HEK293T (cell line): ENCODE data around the gene KARS1.

Source experiments
- CTCF ChIA-PET: fragments of 350-600 bp; formaldehyde crosslinking; extraction: SDS; loops from one replicate; lab custom pipeline; 2021; ENCODE audit warnings: antibody characterized with exemption, inconsistent platforms; lab: Yijun Ruan, JAX
- POLR2A ChIA-PET: fragments of 350-600 bp; formaldehyde crosslinking; extraction: SDS; loops from one replicate; lab custom pipeline; 2020; ENCODE audit warnings: antibody characterized with exemption, inconsistent platforms; lab: Yijun Ruan, JAX
- DNase-seq: peaks from one replicate; pipeline ENCODE4 v3.0.0; 2012; ENCODE audit warnings: mixed read lengths; ENCODE audit errors: extremely low spot score
- ARNT ChIP-seq: fragments of 450-650 bp; IDR thresholded peaks from 2 replicates; pipeline ENCODE4 v1.6.1; 2017; ENCODE audit warnings: mild to moderate bottlenecking
- BHLHE40 ChIP-seq: fragments of 450-650 bp; IDR thresholded peaks from 2 replicates; pipeline ENCODE4 v1.6.1; 2016; ENCODE audit warnings: mild to moderate bottlenecking, moderate library complexity, borderline replicate concordance
- CTBP1 ChIP-seq: fragments of 450-650 bp; IDR thresholded peaks from 2 replicates; pipeline ENCODE4 v1.6.1; 2016; ENCODE audit warnings: borderline replicate concordance
- ELF4 ChIP-seq: fragments of 450-650 bp; IDR thresholded peaks from 2 replicates; pipeline ENCODE4 v1.6.1; 2017; ENCODE audit warnings: antibody characterized with exemption
- FOXA1 ChIP-seq: fragments of 450-650 bp; IDR thresholded peaks from 2 replicates; pipeline ENCODE4 v1.6.1; 2016; ENCODE audit warnings: mild to moderate bottlenecking
- FOXK2 ChIP-seq: fragments of 450-650 bp; IDR thresholded peaks from 2 replicates; pipeline ENCODE4 v1.6.1; 2016; ENCODE audit warnings: mild to moderate bottlenecking
- FOXM1 ChIP-seq: fragments of 450-650 bp; IDR thresholded peaks from 2 replicates; pipeline ENCODE4 v1.6.1; 2017; ENCODE audit warnings: mild to moderate bottlenecking, borderline replicate concordance
- HDGF ChIP-seq: fragments of 450-650 bp; IDR thresholded peaks from 2 replicates; pipeline ENCODE4 v1.6.1; 2017; ENCODE audit warnings: antibody characterized with exemption, borderline replicate concordance
- L3MBTL2 ChIP-seq: fragments of 450-650 bp; conservative IDR thresholded peaks from 2 replicates; pipeline ENCODE4 v1.6.1; 2016; ENCODE audit warnings: mild to moderate bottlenecking
- LEF1 ChIP-seq: fragments of 450-650 bp; IDR thresholded peaks from 2 replicates; pipeline ENCODE4 v1.6.1; 2017; ENCODE audit warnings: mild to moderate bottlenecking, borderline replicate concordance
- NFRKB ChIP-seq: fragments of 450-650 bp; IDR thresholded peaks from 2 replicates; pipeline ENCODE4 v1.6.1; 2016; ENCODE audit warnings: mild to moderate bottlenecking, moderate library complexity
- PKNOX1 ChIP-seq: fragments of 450-650 bp; IDR thresholded peaks from 2 replicates; pipeline ENCODE4 v1.6.1; 2016
- SP1 ChIP-seq: fragments of 450-650 bp; IDR thresholded peaks from 2 replicates; pipeline ENCODE4 v1.6.1; 2017
- SUZ12 ChIP-seq: fragments of 450-650 bp; IDR thresholded peaks from 2 replicates; pipeline ENCODE4 v1.6.1; 2016; ENCODE audit warnings: mild to moderate bottlenecking
- TARDBP ChIP-seq: fragments of 450-650 bp; IDR thresholded peaks from 2 replicates; pipeline ENCODE4 v1.6.1; 2016
- ZNF384 ChIP-seq: fragments of 450-650 bp; IDR thresholded peaks from 2 replicates; pipeline ENCODE4 v1.6.1; 2016

Gene KARS1

GRCh38 chr16:75630052-75630451 lies 17.4 kb downstream of the KARS1 start:
- no peak for DNase-seq
- ChIA-PET CTCF (interaction anchor here (0.6 kb wide), 1 partner anchor 396 kb away, joined by 3 read pairs; no protein-coding TSS in a partner anchor), POLR2A (interaction anchor here (1.9 kb wide), 1 partner anchor 17 kb away, joined by 8 read pairs; the partner anchor contains the start of genes KARS1 and TERF2IP)
- no peak for TF ChIP-seq FOXA1
- no peak for TF ChIP-seq LEF1
- TF ChIP-seq NFRKB = no peak
- TF ChIP-seq ELF4 = no peak
- TF ChIP-seq SP1 = no peak
- no peak for TF ChIP-seq ARNT
- no peak for TF ChIP-seq FOXK2
- TF ChIP-seq CTBP1 = no peak
- no peak for TF ChIP-seq PKNOX1
- TF ChIP-seq FOXM1 = no peak
- no peak for TF ChIP-seq HDGF
- TF ChIP-seq SUZ12 = no peak
- TF ChIP-seq L3MBTL2 = no peak
- TF ChIP-seq TARDBP = no peak
- no peak for TF ChIP-seq ZNF384
- no peak for TF ChIP-seq BHLHE40

GRCh38 chr16:75629132-75629531 lies 18.3 kb downstream of the KARS1 start:
- ChIA-PET POLR2A (no interaction called here), CTCF (no interaction called here)
- no peak for DNase-seq
- TF ChIP-seq PKNOX1 (no peak), SP1 (no peak), TARDBP (no peak), L3MBTL2 (no peak), NFRKB (no peak), LEF1 (no peak), SUZ12 (no peak), ARNT (no peak), ELF4 (no peak), BHLHE40 (no peak), FOXM1 (no peak), FOXA1 (no peak), FOXK2 (no peak), CTBP1 (no peak)

GRCh38 chr16:75628351-75628750 lies 19.1 kb downstream of the KARS1 start:
- TF ChIP-seq FOXM1 (no peak), FOXA1 (no peak), SP1 (no peak), NFRKB (no peak), TARDBP (no peak)
- CTCF ChIA-PET = no interaction called here
- POLR2A ChIA-PET = no interaction called here
- DNase-seq = no peak

GRCh38 chr16:75627851-75628250 lies 19.6 kb downstream of the KARS1 start:
- POLR2A ChIA-PET = no interaction called here
- no peak for DNase-seq
- CTCF ChIA-PET = no interaction called here
- TF ChIP-seq LEF1 (no peak), FOXM1 (no peak), ARNT (no peak), HDGF (no peak), FOXK2 (no peak), SUZ12 (no peak), SP1 (no peak), NFRKB (no peak), ELF4 (no peak)

GRCh38 chr16:75626806-75627205 lies 20.7 kb downstream of the KARS1 start:
- DNase-seq = no peak
- TF ChIP-seq PKNOX1 = no peak
- no peak for TF ChIP-seq BHLHE40
- TF ChIP-seq HDGF = no peak
- TF ChIP-seq TARDBP = no peak
- TF ChIP-seq ELF4 = no peak
- TF ChIP-seq ARNT = no peak
- no peak for TF ChIP-seq ZNF384
- TF ChIP-seq L3MBTL2 = no peak
- no peak for TF ChIP-seq NFRKB
- no peak for TF ChIP-seq SUZ12
- no peak for TF ChIP-seq SP1
- no peak for TF ChIP-seq FOXK2
- TF ChIP-seq LEF1 = no peak
- TF ChIP-seq CTBP1 = no peak
- TF ChIP-seq FOXA1 = no peak
- TF ChIP-seq FOXM1 = no peak
- ChIA-PET CTCF (no interaction called here), POLR2A (interaction anchor here (1.5 kb wide), 1 partner anchor 21 kb away, joined by 14 read pairs; the partner anchor contains the start of genes KARS1 and TERF2IP)

GRCh38 chr16:75624921-75625334 lies 22.5 kb downstream of the KARS1 start:
- no peak for DNase-seq
- ChIA-PET CTCF (no interaction called here), POLR2A (no interaction called here)
- TF ChIP-seq NFRKB = no peak
- TF ChIP-seq PKNOX1 = no peak
